Neuronal stem cell (in vitro differentiated cells): ENCODE data around the gene FOXP1.

Experiments used
- DNase-seq: peaks from one replicate; pipeline ENCODE4 v3.0.0-alpha.2; 2013; ENCODE audit warnings: low spot score
- H2AFZ ChIP-seq: one replicate; pipeline ENCODE4 v1.6.1; 2013; ENCODE audit warnings: mild to moderate bottlenecking, low read length, inconsistent platforms
- H2AK5ac ChIP-seq: 2 replicates; pipeline ENCODE4 v1.6.1; 2013; ENCODE audit warnings: low read depth, mild to moderate bottlenecking, inconsistent platforms, low read length, moderate library complexity, mixed read lengths
- H2BK120ac ChIP-seq: 2 replicates; pipeline ENCODE4 v1.6.1; 2013; ENCODE audit warnings: low read depth, mild to moderate bottlenecking, inconsistent platforms, low read length, moderate library complexity, mixed read lengths
- H2BK12ac ChIP-seq: one replicate; pipeline ENCODE4 v1.6.1; 2013; ENCODE audit warnings: low read length, inconsistent platforms
- H2BK15ac ChIP-seq: 2 replicates; pipeline ENCODE4 v1.6.1; 2013; ENCODE audit warnings: mild to moderate bottlenecking, low read length, inconsistent platforms, mixed read lengths
- H2BK5ac ChIP-seq: one replicate; pipeline ENCODE4 v1.6.1; 2013; ENCODE audit warnings: inconsistent platforms, mild to moderate bottlenecking, low read length, moderate library complexity
- H3K14ac ChIP-seq: one replicate; pipeline ENCODE4 v1.6.1; 2013; ENCODE audit warnings: low read length, inconsistent platforms
- H3K18ac ChIP-seq: 2 replicates; pipeline ENCODE4 v1.6.1; 2013; ENCODE audit warnings: low read length, inconsistent platforms
- H3K23ac ChIP-seq: 2 replicates; pipeline ENCODE4 v1.6.1; 2013; ENCODE audit warnings: low read depth, mild to moderate bottlenecking, mixed read lengths, low read length, inconsistent platforms; ENCODE audit not compliant: poor library complexity
- H3K27ac ChIP-seq: replicated peaks from 3 replicates; pipeline ENCODE4 v1.5.1; 2013; ENCODE audit warnings: low read length, inconsistent platforms
- H3K27me3 ChIP-seq, 3 experiments: 2 replicates each; pipeline ENCODE4 v1.6.1; 2013; ENCODE audit warnings: low read length in 3 of 3, mild to moderate bottlenecking in 2 of 3, inconsistent platforms in 1 of 3, low read depth in 1 of 3, mixed read lengths in 1 of 3, moderate library complexity in 1 of 3; ENCODE audit not compliant: control insufficient read depth in 3 of 3, insufficient read depth in 3 of 3
- H3K36me3 ChIP-seq, 2 donors: replicated peaks in 1 of 2; 2 replicates each; pipeline ENCODE4 v1.6.1; 2013; ENCODE audit warnings: low read length in 2 of 2; ENCODE audit not compliant: control insufficient read depth in 2 of 2, insufficient read depth in 2 of 2
- H3K4ac ChIP-seq: 2 replicates; pipeline ENCODE4 v1.6.1; 2013; ENCODE audit warnings: inconsistent platforms, mild to moderate bottlenecking, low read length, moderate library complexity
- H3K4me1 ChIP-seq, 2 donors: 1 replicate in 1 of 2; 2 replicates in 1 of 2; pipeline ENCODE4 v1.6.1; 2013; ENCODE audit warnings: low read length in 2 of 2, low read depth in 1 of 2; ENCODE audit not compliant: control insufficient read depth in 2 of 2, insufficient read depth in 1 of 2
- H3K4me2 ChIP-seq: one replicate; pipeline ENCODE4 v1.6.1; 2013; ENCODE audit warnings: mild to moderate bottlenecking, low read length, inconsistent platforms; ENCODE audit not compliant: insufficient read depth, poor library complexity, severe bottlenecking
- H3K4me3 ChIP-seq, 2 donors: 2 replicates each; pipeline ENCODE4 v1.5.1; 2013; ENCODE audit warnings: low read length in 2 of 2, mild to moderate bottlenecking in 2 of 2, inconsistent platforms in 1 of 2, moderate library complexity in 1 of 2
- H3K79me1 ChIP-seq: one replicate; pipeline ENCODE4 v1.6.1; 2013; ENCODE audit warnings: low read depth, mild to moderate bottlenecking, inconsistent platforms, low read length, moderate library complexity
- H3K9ac ChIP-seq: one replicate; pipeline ENCODE4 v1.6.1; 2013; ENCODE audit warnings: mild to moderate bottlenecking, low read depth, low read length, inconsistent platforms; ENCODE audit not compliant: poor library complexity
- H3K9me3 ChIP-seq, 2 donors: replicated peaks in 1 of 2; 2 replicates each; pipeline versions ENCODE3 to v1.6.1; 2013; ENCODE audit warnings: low read length in 2 of 2, mild to moderate bottlenecking in 2 of 2, inconsistent platforms in 1 of 2, low read depth in 1 of 2, mixed read lengths in 1 of 2, moderate library complexity in 1 of 2; ENCODE audit not compliant: control insufficient read depth in 2 of 2, insufficient read depth in 1 of 2
- H4K8ac ChIP-seq: one replicate; pipeline ENCODE4 v1.6.1; 2013; ENCODE audit warnings: low read depth, mild to moderate bottlenecking, inconsistent platforms, low read length, moderate library complexity
- H4K91ac ChIP-seq: one replicate; pipeline ENCODE4 v1.6.1; 2013; ENCODE audit warnings: low read length, low read depth, mild to moderate bottlenecking, inconsistent platforms; ENCODE audit not compliant: poor library complexity
- WGBS, 2 donors: extraction: QIAGEN DNeasy Blood & Tissue Kit; methylation state at CpG; one replicate each; pipeline ENCODE4 v1.1.7; 2013; ENCODE audit warnings: missing lambda C conversion rate in 2 of 2, mixed read lengths in 1 of 2; ENCODE audit not compliant: insufficient read length in 2 of 2, insufficient replicate concordance in 1 of 2; ENCODE audit errors: extremely low coverage in 2 of 2; 5-methylcytosine and 5-hydroxymethylcytosine counted together

The FOXP1 gene

DNA sequence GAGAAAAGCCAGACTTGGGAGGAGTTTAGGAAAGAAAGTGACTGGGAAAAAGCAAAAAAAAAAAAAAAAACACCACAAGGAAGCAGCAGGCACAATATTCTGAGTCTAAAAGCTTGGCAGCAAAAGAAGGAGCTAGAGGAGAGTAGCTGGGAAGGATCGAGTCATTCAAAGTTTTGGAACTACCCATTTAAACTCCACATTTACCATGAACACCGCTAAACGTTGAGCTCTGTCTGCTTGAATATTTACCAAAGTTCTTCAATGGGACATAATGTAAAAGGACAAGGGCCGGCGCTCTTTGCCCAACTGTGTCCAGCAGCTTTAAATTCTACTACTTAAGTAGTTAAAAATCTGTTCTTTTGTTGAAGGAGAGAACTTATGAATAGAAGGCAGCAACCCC, 481.9 kb downstream of the FOXP1 start:
- H2BK12ac ChIP-seq = no peak overlapping the region
- peaks cover 7 to 38% of the 10 kb centered on the region in 2 donors for H3K4me1 ChIP-seq
- no peak overlapping the region for H3K23ac ChIP-seq
- no peak overlapping the region for H3K4me3 ChIP-seq
- H4K8ac ChIP-seq = no peak overlapping the region
- no CpG with 5 or more reads among the region's 5 CpGs for WGBS, 2 donors
- no peak for DNase-seq
- no peak overlapping the region for H3K18ac ChIP-seq
- no peak overlapping the region for H2BK120ac ChIP-seq
- H3K9me3 ChIP-seq = no peaks in the 10 kb centered on the region
- no peaks in the 10 kb centered on the region for H3K36me3 ChIP-seq
- no peak overlapping the region for H3K27ac ChIP-seq
- H3K4ac ChIP-seq = no peak overlapping the region
- H2BK15ac ChIP-seq = no peak overlapping the region
- no peaks in the 10 kb centered on the region for H3K79me1 ChIP-seq
- no peak overlapping the region for H4K91ac ChIP-seq
- no peak overlapping the region for H3K14ac ChIP-seq
- H2BK5ac ChIP-seq = no peak overlapping the region
- H3K4me2 ChIP-seq = no peak overlapping the region
- no peak overlapping the region for H2AK5ac ChIP-seq
- H2AFZ ChIP-seq = no peak overlapping the region
- no peaks in the 10 kb centered on the region for H3K27me3 ChIP-seq
- H3K9ac ChIP-seq = no peak overlapping the region

DNA sequence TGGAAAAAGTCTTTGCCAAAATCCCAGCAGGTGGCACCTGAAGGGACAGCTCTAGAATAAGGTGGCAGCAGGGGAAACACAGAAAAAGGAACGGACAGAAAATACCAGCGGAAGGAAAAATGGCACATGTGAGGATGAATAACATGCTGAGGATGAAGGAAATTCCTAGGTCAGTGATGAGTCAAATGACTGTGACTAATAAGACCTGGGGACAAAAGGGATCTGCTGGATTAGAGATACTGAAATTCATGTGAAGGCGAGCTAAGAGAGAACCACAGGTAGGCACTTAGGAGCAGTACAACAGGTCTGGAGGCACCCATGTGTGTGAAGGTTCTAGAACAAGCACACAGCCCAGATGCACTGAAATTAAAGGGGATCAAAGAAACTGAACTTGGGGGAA, 482.5 kb downstream of the FOXP1 start:
- no peak overlapping the region for H2BK5ac ChIP-seq

DNA sequence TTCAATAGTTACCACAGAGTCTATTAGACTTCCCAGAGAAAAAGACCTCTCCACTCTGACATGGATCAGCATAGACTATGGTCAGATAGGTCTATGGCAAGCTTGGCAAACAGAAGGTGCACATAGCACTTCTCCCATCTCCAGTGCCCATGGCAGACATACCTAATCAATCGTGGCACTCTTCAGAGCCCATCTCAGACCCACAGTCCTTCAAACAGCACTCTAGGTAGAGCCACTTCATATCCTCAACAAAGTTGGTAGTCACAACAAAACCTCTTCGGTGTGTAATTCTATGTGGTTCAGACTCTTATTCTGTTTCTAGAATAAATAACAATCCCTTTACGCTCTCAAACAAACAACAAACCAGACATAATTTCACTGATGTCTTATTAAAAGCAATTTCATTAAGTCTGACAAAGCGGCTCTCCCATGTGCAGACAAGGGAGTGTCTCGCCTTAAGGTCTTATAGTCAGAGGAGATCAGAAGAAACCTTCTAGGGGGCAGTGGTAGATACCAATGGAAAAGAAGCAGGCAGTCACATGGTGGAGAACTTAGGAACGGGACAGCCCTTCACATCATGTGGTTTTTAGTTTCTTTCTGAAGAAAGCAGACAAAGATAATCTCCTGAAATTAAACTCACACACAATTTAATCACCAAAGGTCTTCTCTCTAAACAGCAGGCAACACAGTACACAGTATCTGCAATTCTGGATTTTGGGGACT, 483.4 kb downstream of the FOXP1 start:
- no peak overlapping the region for H2BK15ac ChIP-seq
- no peak overlapping the region for H4K91ac ChIP-seq
- H3K4me3 ChIP-seq = no peak overlapping the region
- no peaks in the 10 kb centered on the region for H3K9me3 ChIP-seq
- no peak overlapping the region for H4K8ac ChIP-seq
- H3K27ac ChIP-seq = no peak overlapping the region
- no peak overlapping the region for H3K23ac ChIP-seq
- 100% methylated on average over 1 of the region's 6 CpGs; no CpG with 5 or more reads in 1 of the 2 donors for whole genome bisulfite sequencing, 2 donors
- H3K79me1 ChIP-seq = no peaks in the 10 kb centered on the region
- no peak overlapping the region for H2BK5ac ChIP-seq
- no peak overlapping the region for H3K4ac ChIP-seq
- no peak overlapping the region for H2BK12ac ChIP-seq
- no peak overlapping the region for H3K18ac ChIP-seq
- no peak overlapping the region for H3K4me2 ChIP-seq
- H3K9ac ChIP-seq = no peak overlapping the region
- H2AFZ ChIP-seq = no peak overlapping the region
- no peaks in the 10 kb centered on the region for H3K27me3 ChIP-seq
- no peak overlapping the region for H3K14ac ChIP-seq
- DNase-seq = no peak
- H2AK5ac ChIP-seq = no peak overlapping the region
- no peak overlapping the region for H2BK120ac ChIP-seq
- H3K36me3 ChIP-seq = no peaks in the 10 kb centered on the region
- peaks cover 7 to 38% of the 10 kb centered on the region in 2 donors for H3K4me1 ChIP-seq

More for the DNA sequence above, 482.5 kb downstream of the FOXP1 start:
- Histone ChIP-seq H3K23ac (no peak overlapping the region), H3K18ac (no peak overlapping the region), H3K9me3 (no peaks in the 10 kb centered on the region), H3K4ac (no peak overlapping the region), H2AK5ac (no peak overlapping the region), H4K8ac (no peak overlapping the region), H2BK12ac (no peak overlapping the region), H2AFZ (no peak overlapping the region), H3K4me3 (no peak overlapping the region), H3K4me2 (no peak overlapping the region), H2BK15ac (no peak overlapping the region), H3K79me1 (no peaks in the 10 kb centered on the region), H3K36me3 (no peaks in the 10 kb centered on the region), H2BK120ac (no peak overlapping the region), H3K9ac (no peak overlapping the region), H4K91ac (no peak overlapping the region), H3K14ac (no peak overlapping the region), H3K27ac (no peak overlapping the region), H3K4me1 (peaks cover 7 to 38% of the 10 kb centered on the region in 2 donors), H3K27me3 (no peaks in the 10 kb centered on the region)
- DNase-seq = no peak
- WGBS, 2 donors = no CpG with 5 or more reads among the region's 3 CpGs

DNA sequence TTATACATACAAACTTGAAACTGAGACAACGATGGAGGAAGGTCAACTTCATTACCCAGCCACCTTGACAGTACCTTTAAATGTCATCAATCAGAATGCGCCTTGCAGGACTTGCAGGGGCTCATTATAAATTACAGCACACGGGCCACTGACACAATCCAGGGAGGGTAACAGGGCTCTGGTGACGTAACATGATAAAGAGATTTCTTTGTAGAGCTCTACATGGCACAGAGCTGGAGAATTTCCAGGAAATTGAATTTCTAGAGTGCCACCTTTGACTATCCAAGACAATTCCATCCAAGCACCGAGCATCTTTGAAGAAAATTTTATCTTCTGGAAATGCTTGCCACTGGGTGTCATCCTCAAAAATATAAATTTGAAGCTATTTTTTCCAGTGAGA, 486.0 kb downstream of the FOXP1 start:
- peaks cover 0 to 3% of the 10 kb centered on the region in 2 donors for H3K36me3 ChIP-seq
- H4K8ac ChIP-seq = no peak overlapping the region
- H2BK120ac ChIP-seq = no peak overlapping the region
- WGBS, 2 donors = no CpG with 5 or more reads among the region's 5 CpGs
- H3K4ac ChIP-seq = no peak overlapping the region
- H3K27me3 ChIP-seq = no peaks in the 10 kb centered on the region
- no peak overlapping the region for H2AFZ ChIP-seq
- no peak overlapping the region for H2AK5ac ChIP-seq
- H3K14ac ChIP-seq = no peak overlapping the region
- no peak overlapping the region for H4K91ac ChIP-seq
- no peak for DNase-seq
- H3K27ac ChIP-seq = no peak overlapping the region
- H3K4me3 ChIP-seq = no peak overlapping the region
- H3K79me1 ChIP-seq = no peaks in the 10 kb centered on the region
- H2BK15ac ChIP-seq = no peak overlapping the region
- H3K23ac ChIP-seq = no peak overlapping the region
- H3K4me1 ChIP-seq = peaks cover 5 to 24% of the 10 kb centered on the region in 2 donors
- no peak overlapping the region for H2BK12ac ChIP-seq
- no peaks in the 10 kb centered on the region for H3K9me3 ChIP-seq
- H3K4me2 ChIP-seq = no peak overlapping the region
- no peak overlapping the region for H3K18ac ChIP-seq
- H2BK5ac ChIP-seq = no peak overlapping the region
- H3K9ac ChIP-seq = no peak overlapping the region
